Skin of body (tissue), 2 donors: Measurements from ENCODE around the gene FOCAD. TPM values are rescaled to one million over a fixed set of nuclear protein-coding genes. Genes with fewer than 3 reads are reported as not detected.
A peak's percentile ranks its signal among the peaks of the same experiment; 100 is the strongest.

ENCODE experiments used
- DNase-seq: peaks from one replicate; lab custom pipeline; 2025; lab: John Stamatoyannopoulos, UW
- total RNA-seq: library from RNA; depleted of rRNA; stranded (reverse); fragments of >200 nt; gene quantifications from one replicate; pipeline ENCODE4 v1.2.3, GENCODE V29; 2014

Gene FOCAD
- total RNA-seq, 1 donor from 2014 or later, result 48.3 TPM

GRCh38 chr9:20728493-20729220 is 44.6 kb downstream of the FOCAD start:
- peak; percentile 0 for DNase-seq

- DNase-seq, result no peak
These were observed 45.5 kb downstream of the FOCAD start for GRCh38 chr9:20729523-20729922.

- DNase-seq, result no peak
These were observed 48.1 kb downstream of the FOCAD start for GRCh38 chr9:20732118-20732517.

- no peak for DNase-seq
These were observed 50.2 kb downstream of the FOCAD start for GRCh38 chr9:20734275-20734674.

- no peak for DNase-seq
These were observed 56.2 kb downstream of the FOCAD start for GRCh38 chr9:20740304-20740703.

GRCh38 chr9:20740929-20741582 is 57.0 kb downstream of the FOCAD start:
- no peak for DNase-seq

GRCh38 chr9:20742833-20743232 is 58.8 kb downstream of the FOCAD start:
- DNase-seq, result no peak

GRCh38 chr9:20744036-20744630 is 60.1 kb downstream of the FOCAD start:
- no peak for DNase-seq

GRCh38 chr9:20746967-20747366 is 62.9 kb downstream of the FOCAD start:
- no peak for DNase-seq

- no peak for DNase-seq
These were observed 65.6 kb downstream of the FOCAD start for GRCh38 chr9:20749496-20750198.

GRCh38 chr9:20753761-20754160 is 69.7 kb downstream of the FOCAD start:
- no peak for DNase-seq

- no peak for DNase-seq
These were observed 70.5 kb downstream of the FOCAD start for GRCh38 chr9:20754556-20754955.

- DNase-seq, result no peak
These were observed 76.3 kb downstream of the FOCAD start for GRCh38 chr9:20760246-20760891.

GRCh38 chr9:20770947-20771346 is 86.9 kb downstream of the FOCAD start:
- DNase-seq, result no peak

GRCh38 chr9:20771729-20772128 is 87.7 kb downstream of the FOCAD start:
- DNase-seq, result no peak

GRCh38 chr9:20775683-20776082 is 91.6 kb downstream of the FOCAD start:
- DNase-seq, result no peak

GRCh38 chr9:20781092-20781491 is 97.0 kb downstream of the FOCAD start:
- DNase-seq, result no peak

GRCh38 chr9:20782289-20782688 is 98.2 kb downstream of the FOCAD start:
- no peak for DNase-seq

GRCh38 chr9:20783057-20784038 is 99.3 kb downstream of the FOCAD start:
- DNase-seq, result no peak

GRCh38 chr9:20784196-20784595 is 100.1 kb downstream of the FOCAD start:
- DNase-seq, result no peak
